ENCODE measurements around the gene P2RY14. TPM values are rescaled to one million over a fixed set of nuclear protein-coding genes. Genes with fewer than 3 reads are reported as not detected.

P2RY14 gene
- total RNA-seq, 1 donor from 2014 or later: 0.11 TPM

GRCh38 chr3:151269631-151270030 lies 8.7 kb downstream of the P2RY14 start:
- H3K4me2 ChIP-seq (ENCODE audit: low read length): no peak overlapping the region
- no peak overlapping the region for H2AFZ ChIP-seq (ENCODE audit: low read depth, low read length)

GRCh38 chr3:151268267-151269235 lies 9.8 kb downstream of the P2RY14 start:
- FAIRE-seq: no peak
- Mint-ChIP-seq H3K27me3 (ENCODE audit: low read depth, unreplicated experiment) (no peaks in the 10 kb centered on the region), H3K4me3 (ENCODE audit: unreplicated experiment) (no peak overlapping the region), H3K4me1 (ENCODE audit: low read depth, unreplicated experiment) (peaks cover 13% of the 10 kb centered on the region), H3K27ac (ENCODE audit: unreplicated experiment) (no peak overlapping the region), H3K9me3 (ENCODE audit: unreplicated experiment) (no peaks in the 10 kb centered on the region), H3K36me3 (ENCODE audit: low read depth, unreplicated experiment) (no peaks in the 10 kb centered on the region)
- Histone ChIP-seq H3K27ac (ENCODE audit: low read depth, low read length) (no peak overlapping the region), H3K27me3 (ENCODE audit: insufficient read depth, low read length) (no peaks in the 10 kb centered on the region), H3K36me3 (ENCODE audit: insufficient read depth, low read length) (no peaks in the 10 kb centered on the region), H4K20me1 (ENCODE audit: insufficient read depth, low read length) (no peaks in the 10 kb centered on the region), H3K9ac (ENCODE audit: low read length) (no peak overlapping the region), H3K4me3 (ENCODE audit: insufficient read depth, low read depth, low read length) (no peak overlapping the region), H3K4me2 (ENCODE audit: low read length) (no peak overlapping the region), H3K4me1 (ENCODE audit: insufficient read depth, low read length) (no peaks in the 10 kb centered on the region), H2AFZ (ENCODE audit: low read depth, low read length) (no peak overlapping the region), H3K9me3 (ENCODE audit: insufficient read depth, low read depth, low read length) (no peaks in the 10 kb centered on the region), H3K79me2 (ENCODE audit: insufficient read depth, low read length) (no peaks in the 10 kb centered on the region)
- TF ChIP-seq CTCF (IDR thresholded peaks at IDR 0.05; ENCODE audit: insufficient read depth, low read depth, low read length): no peak
- no peak for TF ChIP-seq EZH2 (IDR thresholded peaks at IDR 0.05; ENCODE audit: insufficient read depth, low read length)
- DNase-seq (ENCODE audit: low read depth): no peak

More at GRCh38 chr3:151269631-151270030, 8.7 kb downstream of the P2RY14 start:
- FAIRE-seq: no peak
- Histone ChIP-seq H3K9me3 (ENCODE audit: insufficient read depth, low read depth, low read length) (no peaks in the 10 kb centered on the region), H3K27ac (ENCODE audit: low read depth, low read length) (no peak overlapping the region), H4K20me1 (ENCODE audit: insufficient read depth, low read length) (no peaks in the 10 kb centered on the region), H3K4me3 (ENCODE audit: insufficient read depth, low read depth, low read length) (no peak overlapping the region), H3K79me2 (ENCODE audit: insufficient read depth, low read length) (no peaks in the 10 kb centered on the region), H3K4me1 (ENCODE audit: insufficient read depth, low read length) (no peaks in the 10 kb centered on the region), H3K9ac (ENCODE audit: low read length) (no peak overlapping the region), H3K27me3 (ENCODE audit: insufficient read depth, low read length) (no peaks in the 10 kb centered on the region), H3K36me3 (ENCODE audit: insufficient read depth, low read length) (no peaks in the 10 kb centered on the region)
- no peaks in the 10 kb centered on the region for H3K36me3 Mint-ChIP-seq (ENCODE audit: low read depth, unreplicated experiment)
- H3K9me3 Mint-ChIP-seq (ENCODE audit: unreplicated experiment): no peaks in the 10 kb centered on the region
- H3K4me1 Mint-ChIP-seq (ENCODE audit: low read depth, unreplicated experiment): peaks cover 13% of the 10 kb centered on the region
- TF ChIP-seq EZH2 (IDR thresholded peaks at IDR 0.05; ENCODE audit: insufficient read depth, low read length) (no peak), CTCF (IDR thresholded peaks at IDR 0.05; ENCODE audit: insufficient read depth, low read depth, low read length) (no peak)
- H3K4me3 Mint-ChIP-seq (ENCODE audit: unreplicated experiment): no peak overlapping the region
- no peaks in the 10 kb centered on the region for H3K27me3 Mint-ChIP-seq (ENCODE audit: low read depth, unreplicated experiment)
- H3K27ac Mint-ChIP-seq (ENCODE audit: unreplicated experiment): no peak overlapping the region
- no peak for DNase-seq (ENCODE audit: low read depth)

GRCh38 chr3:151267066-151267465 lies 11.3 kb downstream of the P2RY14 start:
- TF ChIP-seq CTCF (IDR thresholded peaks at IDR 0.05; ENCODE audit: insufficient read depth, low read depth, low read length) (no peak), EZH2 (IDR thresholded peaks at IDR 0.05; ENCODE audit: insufficient read depth, low read length) (no peak)
- H3K4me2 ChIP-seq (ENCODE audit: low read length): no peak overlapping the region
- FAIRE-seq (no peak), DNase-seq (ENCODE audit: low read depth) (no peak)
- no peak overlapping the region for H3K4me3 Mint-ChIP-seq (ENCODE audit: unreplicated experiment)
- H3K27ac Mint-ChIP-seq (ENCODE audit: unreplicated experiment): no peak overlapping the region
- H4K20me1 ChIP-seq (ENCODE audit: insufficient read depth, low read length): no peaks in the 10 kb centered on the region
- no peak overlapping the region for H2AFZ ChIP-seq (ENCODE audit: low read depth, low read length)
- no peak overlapping the region for H3K27ac ChIP-seq (ENCODE audit: low read depth, low read length)
- no peaks in the 10 kb centered on the region for H3K27me3 ChIP-seq (ENCODE audit: insufficient read depth, low read length)
- no peaks in the 10 kb centered on the region for H3K79me2 ChIP-seq (ENCODE audit: insufficient read depth, low read length)
- no peak overlapping the region for H3K4me3 ChIP-seq (ENCODE audit: insufficient read depth, low read depth, low read length)
- no peaks in the 10 kb centered on the region for H3K9me3 Mint-ChIP-seq (ENCODE audit: unreplicated experiment)
- H3K4me1 ChIP-seq (ENCODE audit: insufficient read depth, low read length): no peaks in the 10 kb centered on the region
- no peaks in the 10 kb centered on the region for H3K9me3 ChIP-seq (ENCODE audit: insufficient read depth, low read depth, low read length)
- no peak overlapping the region for H3K9ac ChIP-seq (ENCODE audit: low read length)
- peaks cover 11% of the 10 kb centered on the region for H3K4me1 Mint-ChIP-seq (ENCODE audit: low read depth, unreplicated experiment)
- no peaks in the 10 kb centered on the region for H3K36me3 Mint-ChIP-seq (ENCODE audit: low read depth, unreplicated experiment)
- no peaks in the 10 kb centered on the region for H3K27me3 Mint-ChIP-seq (ENCODE audit: low read depth, unreplicated experiment)
- no peaks in the 10 kb centered on the region for H3K36me3 ChIP-seq (ENCODE audit: insufficient read depth, low read length)

All from astrocyte (in vitro differentiated cells and primary cell).